GM23338 (cell line): ENCODE results near the gene TRAF4. TPM values are rescaled to one million over a fixed set of nuclear protein-coding genes. Genes with fewer than 3 reads are reported as not detected.

Experiments used
- ATAC-seq: fragments of 200-7000 bp; cut with Tn5 transposase; 3 replicates; pipeline ENCODE4 v1.9.1; 2020
- DNase-seq: peaks from one replicate; pipeline ENCODE4 v3.0.0-alpha.2; 2015; ENCODE audit warnings: low spot score
- H2AFZ ChIP-seq: fragments of 200-600 bp; sonication (generic); 2 replicates; pipeline ENCODE4 v1.8.0; 2016; ENCODE audit warnings: antibody characterized with exemption, mild to moderate bottlenecking, moderate library complexity
- H3F3A ChIP-seq: fragments of 200-600 bp; sonication (generic); replicated peaks from 2 replicates; pipeline ENCODE4 v1.8.0; 2017; ENCODE audit warnings: antibody characterized with exemption, mixed run types, low read depth
- H3K27ac ChIP-seq: fragments of 200-600 bp; sonication (generic); 2 replicates; pipeline ENCODE4 v1.6.1; 2016; ENCODE audit warnings: low read depth
- H3K27me3 ChIP-seq: fragments of 200-600 bp; sonication (generic); 2 replicates; pipeline ENCODE4 v1.8.0; 2016; ENCODE audit warnings: mild to moderate bottlenecking, mixed run types, moderate library complexity; ENCODE audit not compliant: insufficient read depth
- H3K36me3 ChIP-seq: fragments of 200-600 bp; sonication (generic); 2 replicates; pipeline ENCODE4 v1.8.0; 2016; ENCODE audit warnings: mild to moderate bottlenecking; ENCODE audit not compliant: insufficient read depth
- H3K4me1 ChIP-seq: fragments of 200-600 bp; sonication (generic); 2 replicates; pipeline ENCODE4 v1.8.0; 2016; ENCODE audit warnings: mild to moderate bottlenecking, moderate library complexity; ENCODE audit not compliant: insufficient read depth
- H3K4me2 ChIP-seq: fragments of 200-600 bp; sonication (generic); 2 replicates; pipeline ENCODE4 v1.7.1; 2017; ENCODE audit warnings: mixed run types
- H3K4me3 ChIP-seq: fragments of 200-600 bp; sonication (generic); 2 replicates; pipeline ENCODE4 v1.6.1; 2016; ENCODE audit warnings: mixed run types
- H3K79me2 ChIP-seq: fragments of 200-600 bp; sonication (generic); replicated peaks from 2 replicates; pipeline ENCODE4 v1.8.0; 2017; ENCODE audit warnings: mild to moderate bottlenecking; ENCODE audit not compliant: insufficient read depth
- H3K9me2 ChIP-seq: fragments of 200-600 bp; sonication (generic); 2 replicates; pipeline ENCODE4 v1.8.0; 2017; ENCODE audit not compliant: insufficient read depth
- H4K20me1 ChIP-seq: fragments of 200-600 bp; sonication (generic); replicated peaks from 2 replicates; pipeline ENCODE4 v1.8.0; 2017; ENCODE audit warnings: mild to moderate bottlenecking; ENCODE audit not compliant: insufficient read depth
- H3K27ac Mint-ChIP-seq: 2 replicates; pipeline ENCODE4 v1.8.0; 2020; ENCODE audit warnings: inconsistent platforms, mild to moderate bottlenecking, moderate library complexity, mixed read lengths
- H3K27me3 Mint-ChIP-seq: 3 replicates; pipeline ENCODE4 v1.8.0; 2022; ENCODE audit warnings: low read depth, mild to moderate bottlenecking, moderate library complexity, mixed read lengths, inconsistent platforms; ENCODE audit not compliant: insufficient read depth, poor library complexity
- H3K36me3 Mint-ChIP-seq: 3 replicates; pipeline ENCODE4 v1.8.0; 2021; ENCODE audit warnings: low read depth, mild to moderate bottlenecking, inconsistent platforms, moderate library complexity, mixed read lengths
- H3K4me1 Mint-ChIP-seq: 3 replicates; pipeline ENCODE4 v1.8.0; 2020; ENCODE audit warnings: mild to moderate bottlenecking, inconsistent platforms, mixed read lengths
- H3K4me3 Mint-ChIP-seq: 3 replicates; pipeline ENCODE4 v1.8.0; 2021; ENCODE audit warnings: moderate library complexity, mild to moderate bottlenecking, inconsistent platforms, mixed read lengths
- H3K9me3 Mint-ChIP-seq: 3 replicates; pipeline ENCODE4 v1.8.0; 2020; ENCODE audit warnings: moderate library complexity, mild to moderate bottlenecking, inconsistent platforms, mixed read lengths
- CREB1 ChIP-seq: fragments of 250-450 bp; sonication (Bioruptor Pico); IDR thresholded peaks from 2 replicates; pipeline ENCODE4 v1.5.0; 2020; ENCODE audit warnings: low read depth, mild to moderate bottlenecking, moderate library complexity
- CTCF ChIP-seq, 2 experiments: fragments of 200-600 bp in 1 of 2; sonication (generic) in 1 of 2; conservative IDR thresholded peaks; 2 replicates each; pipeline versions ENCODE4 v1.5.1 to v1.6.1; 2016 to 2017; ENCODE audit warnings: antibody characterized with exemption in 2 of 2, low read depth in 2 of 2, mild to moderate bottlenecking in 2 of 2, moderate library complexity in 1 of 2
- JUNB ChIP-seq: IDR thresholded peaks from one replicate; pipeline ENCODE4 v1.6.1; 2016; ENCODE audit warnings: antibody characterized with exemption; ENCODE audit not compliant: unreplicated experiment
- POLR2AphosphoS5 ChIP-seq: IDR thresholded peaks from 2 replicates; pipeline ENCODE4 v1.6.1; 2016; ENCODE audit warnings: antibody characterized with exemption, low read depth
- polyA plus RNA-seq: library from polyadenylated mRNA; unstranded; fragments of >200 nt; fragmentation: Nextera tagmentation; extraction: Ambion mirVana; gene quantifications from 2 replicates; pipeline ENCODE4 v1.2.1, GENCODE V29; 2016
- total RNA-seq: library from RNA; depleted of rRNA; stranded (reverse); fragments of >200 nt; shearing (Covaris generic); gene quantifications from 2 replicates; pipeline ENCODE4 v1.2.3, GENCODE V29; 2014
- TF ChIP-seq, protein P1 (sequence below): fragments of 250-450 bp; sonication (Bioruptor Pico); IDR thresholded peaks from 2 replicates; pipeline ENCODE4 v1.5.0; 2020; ENCODE audit warnings: mild to moderate bottlenecking, moderate library complexity

Gene TRAF4
- total and polyA plus RNA-seq, 2 experiments from 2014 or later = 63.5 to 152 TPM

DNA sequence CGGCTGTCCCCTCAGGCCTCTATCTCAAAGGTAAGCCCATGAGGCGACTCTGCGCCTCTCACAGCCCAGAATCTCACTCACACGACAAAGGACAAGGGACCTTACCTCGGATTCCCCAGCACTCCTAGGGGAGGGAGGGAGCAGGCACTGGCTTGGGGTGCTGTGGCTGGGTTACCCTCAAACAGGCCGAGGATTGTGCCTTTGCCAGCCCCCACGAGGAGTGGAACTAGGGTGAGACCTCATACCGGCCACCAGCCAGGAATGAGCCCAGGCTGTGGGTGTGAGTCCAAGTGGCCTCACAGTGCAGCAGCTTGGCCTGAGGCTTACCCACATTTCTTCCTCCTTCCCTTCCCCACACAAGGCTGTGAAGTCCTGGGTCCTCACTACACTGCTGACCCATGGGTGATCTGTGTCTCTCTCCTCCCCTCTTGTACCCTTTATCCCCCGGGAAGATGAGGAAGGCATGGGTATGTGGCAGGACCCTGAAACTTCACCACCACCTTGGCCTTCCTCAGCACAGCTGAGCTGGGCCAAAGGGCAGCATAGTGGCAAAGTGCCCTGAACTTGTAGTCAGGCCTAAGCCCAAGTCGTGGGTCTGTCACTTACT is 38.0 kb upstream of the TRAF4 start (continued):
- TF ChIP-seq, protein P1, sequence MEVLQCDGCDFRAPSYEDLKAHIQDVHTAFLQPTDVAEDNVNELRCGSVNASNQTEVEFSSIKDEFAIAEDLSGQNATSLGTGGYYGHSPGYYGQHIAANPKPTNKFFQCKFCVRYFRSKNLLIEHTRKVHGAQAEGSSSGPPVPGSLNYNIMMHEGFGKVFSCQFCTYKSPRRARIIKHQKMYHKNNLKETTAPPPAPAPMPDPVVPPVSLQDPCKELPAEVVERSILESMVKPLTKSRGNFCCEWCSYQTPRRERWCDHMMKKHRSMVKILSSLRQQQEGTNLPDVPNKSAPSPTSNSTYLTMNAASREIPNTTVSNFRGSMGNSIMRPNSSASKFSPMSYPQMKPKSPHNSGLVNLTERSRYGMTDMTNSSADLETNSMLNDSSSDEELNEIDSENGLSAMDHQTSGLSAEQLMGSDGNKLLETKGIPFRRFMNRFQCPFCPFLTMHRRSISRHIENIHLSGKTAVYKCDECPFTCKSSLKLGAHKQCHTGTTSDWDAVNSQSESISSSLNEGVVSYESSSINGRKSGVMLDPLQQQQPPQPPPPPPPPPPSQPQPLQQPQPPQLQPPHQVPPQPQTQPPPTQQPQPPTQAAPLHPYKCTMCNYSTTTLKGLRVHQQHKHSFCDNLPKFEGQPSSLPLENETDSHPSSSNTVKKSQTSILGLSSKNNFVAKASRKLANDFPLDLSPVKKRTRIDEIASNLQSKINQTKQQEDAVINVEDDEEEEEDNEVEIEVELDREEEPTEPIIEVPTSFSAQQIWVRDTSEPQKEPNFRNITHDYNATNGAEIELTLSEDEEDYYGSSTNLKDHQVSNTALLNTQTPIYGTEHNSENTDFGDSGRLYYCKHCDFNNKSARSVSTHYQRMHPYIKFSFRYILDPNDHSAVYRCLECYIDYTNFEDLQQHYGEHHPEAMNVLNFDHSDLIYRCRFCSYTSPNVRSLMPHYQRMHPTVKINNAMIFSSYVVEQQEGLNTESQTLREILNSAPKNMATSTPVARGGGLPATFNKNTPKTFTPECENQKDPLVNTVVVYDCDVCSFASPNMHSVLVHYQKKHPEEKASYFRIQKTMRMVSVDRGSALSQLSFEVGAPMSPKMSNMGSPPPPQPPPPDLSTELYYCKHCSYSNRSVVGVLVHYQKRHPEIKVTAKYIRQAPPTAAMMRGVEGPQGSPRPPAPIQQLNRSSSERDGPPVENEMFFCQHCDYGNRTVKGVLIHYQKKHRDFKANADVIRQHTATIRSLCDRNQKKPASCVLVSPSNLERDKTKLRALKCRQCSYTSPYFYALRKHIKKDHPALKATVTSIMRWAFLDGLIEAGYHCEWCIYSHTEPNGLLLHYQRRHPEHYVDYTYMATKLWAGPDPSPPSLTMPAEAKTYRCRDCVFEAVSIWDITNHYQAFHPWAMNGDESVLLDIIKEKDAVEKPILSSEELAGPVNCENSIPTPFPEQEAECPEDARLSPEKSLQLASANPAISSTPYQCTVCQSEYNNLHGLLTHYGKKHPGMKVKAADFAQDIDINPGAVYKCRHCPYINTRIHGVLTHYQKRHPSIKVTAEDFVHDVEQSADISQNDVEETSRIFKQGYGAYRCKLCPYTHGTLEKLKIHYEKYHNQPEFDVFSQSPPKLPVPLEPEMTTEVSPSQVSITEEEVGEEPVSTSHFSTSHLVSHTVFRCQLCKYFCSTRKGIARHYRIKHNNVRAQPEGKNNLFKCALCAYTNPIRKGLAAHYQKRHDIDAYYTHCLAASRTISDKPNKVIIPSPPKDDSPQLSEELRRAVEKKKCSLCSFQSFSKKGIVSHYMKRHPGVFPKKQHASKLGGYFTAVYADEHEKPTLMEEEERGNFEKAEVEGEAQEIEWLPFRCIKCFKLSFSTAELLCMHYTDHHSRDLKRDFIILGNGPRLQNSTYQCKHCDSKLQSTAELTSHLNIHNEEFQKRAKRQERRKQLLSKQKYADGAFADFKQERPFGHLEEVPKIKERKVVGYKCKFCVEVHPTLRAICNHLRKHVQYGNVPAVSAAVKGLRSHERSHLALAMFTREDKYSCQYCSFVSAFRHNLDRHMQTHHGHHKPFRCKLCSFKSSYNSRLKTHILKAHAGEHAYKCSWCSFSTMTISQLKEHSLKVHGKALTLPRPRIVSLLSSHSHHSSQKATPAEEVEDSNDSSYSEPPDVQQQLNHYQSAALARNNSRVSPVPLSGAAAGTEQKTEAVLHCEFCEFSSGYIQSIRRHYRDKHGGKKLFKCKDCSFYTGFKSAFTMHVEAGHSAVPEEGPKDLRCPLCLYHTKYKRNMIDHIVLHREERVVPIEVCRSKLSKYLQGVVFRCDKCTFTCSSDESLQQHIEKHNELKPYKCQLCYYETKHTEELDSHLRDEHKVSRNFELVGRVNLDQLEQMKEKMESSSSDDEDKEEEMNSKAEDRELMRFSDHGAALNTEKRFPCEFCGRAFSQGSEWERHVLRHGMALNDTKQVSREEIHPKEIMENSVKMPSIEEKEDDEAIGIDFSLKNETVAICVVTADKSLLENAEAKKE (CRISPR knock-in tag) = no peak
- TF ChIP-seq CREB1 = no peak
- TF ChIP-seq CTCF (conservative IDR thresholded peaks at IDR 0.05; ENCODE audit: low read depth in 2 of 2) = no peak

GRCh38 chr17:28706471-28707338 is 37.1 kb upstream of the TRAF4 start:
- Histone ChIP-seq H3K36me3 (no peaks in the 10 kb centered on the region), H3K4me2 (0 out of 2 replicates have a peak overlapping the region, but pooled peaks have one; percentile 32), H3K4me3 (no peak overlapping the region), H3K27me3 (no peaks in the 10 kb centered on the region), H3F3A (peaks cover 25% of the 10 kb centered on the region), H3K4me1 (peaks cover 12% of the 10 kb centered on the region; the same call in 1 of the 2 replicates), H4K20me1 (peaks cover 7% of the 10 kb centered on the region; the same call in 1 of the 2 replicates), H3K79me2 (peaks cover 19% of the 10 kb centered on the region), H3K27ac (no peak overlapping the region), H2AFZ (no peak overlapping the region), H3K9me2 (no peaks in the 10 kb centered on the region)
- TF ChIP-seq JUNB (no peak), POLR2AphosphoS5 (no peak), CTCF (conservative IDR thresholded peaks at IDR 0.05; ENCODE audit: low read depth in 2 of 2) (peak; percentile 9 to 46; a peak in 2 of 4 replicates), CREB1 (no peak)
- H3K4me1 Mint-ChIP-seq = peaks cover 43% of the 10 kb centered on the region
- no peak overlapping the region; the same call in 2 of the 3 replicates for H3K4me3 Mint-ChIP-seq
- DNase-seq = peak; percentile 42
- H3K27ac Mint-ChIP-seq = no peak overlapping the region
- peaks cover 29% of the 10 kb centered on the region for H3K27me3 Mint-ChIP-seq
- no peaks in the 10 kb centered on the region; the same call in 2 of the 3 replicates for H3K9me3 Mint-ChIP-seq
- peaks cover 40% of the 10 kb centered on the region for H3K36me3 Mint-ChIP-seq
- no peak for ATAC-seq
